Endothelial cell of umbilical vein (primary cell): ENCODE data around the gene IRF2BP2. TPM values are rescaled to one million over a fixed set of nuclear protein-coding genes. Genes with fewer than 3 reads are reported as not detected.

ENCODE experiments used
- BruUV-seq: library from RNA; stranded (reverse); fragments of 400-500 nt; replicated peaks from 2 replicates; lab custom pipeline; 2021; lab: Mats Ljungman, UMichigan
- CTCF ChIA-PET: fragments of 300-600, 350-600 bp; sonication (Branson Sonifier 250); formaldehyde crosslinking; loops from one replicate; lab custom pipeline; 2021; ENCODE audit warnings: antibody characterized with exemption, inconsistent platforms; lab: Charles Lee
- POLR2A ChIA-PET: fragments of 300-600, 350-600 bp; sonication (Branson Sonifier 250); formaldehyde crosslinking; loops from one replicate; lab custom pipeline; 2021; ENCODE audit warnings: antibody characterized with exemption, inconsistent platforms; lab: Charles Lee
- DNase-seq: peaks from one replicate; pipeline ENCODE4 v3.0.0-alpha.2; 2011; ENCODE audit warnings: low read depth, low spot score
- FAIRE-seq: peaks from 2 replicates; lab custom pipeline; 2011; peaks lifted over from hg19 to GRCh38; lab: Jason Lieb, UNC
- H2AFZ ChIP-seq: 2 replicates; pipeline ENCODE4 v1.6.0; 2012; ENCODE audit warnings: low read depth, low read length, control low read depth, inconsistent platforms
- H3K27ac ChIP-seq: 2 replicates; pipeline ENCODE4 v1.5.1; 2011; ENCODE audit warnings: low read depth, mild to moderate bottlenecking, control low read depth, low read length, moderate library complexity; ENCODE audit not compliant: insufficient read depth
- H3K27me3 ChIP-seq, 2 experiments: 2 replicates each; pipeline versions ENCODE4 v1.6.0 to v1.6.1; 2011; ENCODE audit warnings: low read length in 2 of 2, mixed read lengths in 1 of 2; ENCODE audit not compliant: control insufficient read depth in 2 of 2, insufficient read depth in 2 of 2
- H3K36me3 ChIP-seq, 2 experiments: 2 replicates in 1 of 2; 3 replicates in 1 of 2; pipeline ENCODE4 v1.5.1; 2011; ENCODE audit warnings: low read length in 2 of 2, mild to moderate bottlenecking in 1 of 2, moderate library complexity in 1 of 2; ENCODE audit not compliant: control insufficient read depth in 2 of 2, insufficient read depth in 2 of 2; ENCODE audit errors: extremely low read depth in 1 of 2
- H3K4me1 ChIP-seq: 3 replicates; pipeline ENCODE4 v1.5.1; 2011; ENCODE audit warnings: mild to moderate bottlenecking, low read length; ENCODE audit not compliant: control insufficient read depth, insufficient read depth; ENCODE audit errors: extremely low read depth
- H3K4me2 ChIP-seq: 2 replicates; pipeline ENCODE4 v1.6.1; 2011; ENCODE audit warnings: low read length, control low read depth, mixed read lengths; ENCODE audit not compliant: insufficient read depth
- H3K4me3 ChIP-seq, 3 experiments: fragments of 200-600 bp in 1 of 3; sonication (generic), shearing (Covaris generic) in 1 of 3; replicated peaks in 1 of 3; 2 replicates each; pipeline ENCODE4 v1.5.1; 2011 to 2016; ENCODE audit warnings: control low read depth in 3 of 3, low read length in 3 of 3, mild to moderate bottlenecking in 2 of 3, inconsistent platforms in 1 of 3, low read depth in 1 of 3, moderate library complexity in 1 of 3; ENCODE audit not compliant: insufficient read depth in 1 of 3
- H3K79me2 ChIP-seq: 2 replicates; pipeline ENCODE4 v1.6.0; 2012; ENCODE audit warnings: low read length, inconsistent platforms; ENCODE audit not compliant: control insufficient read depth, insufficient read depth
- H3K9ac ChIP-seq: replicated peaks from 2 replicates; pipeline ENCODE3; 2011; ENCODE audit warnings: low read length, control low read depth; ENCODE audit not compliant: insufficient read depth; ENCODE audit errors: extremely low read depth
- H3K9me1 ChIP-seq: replicated peaks from 3 replicates; pipeline ENCODE4 v1.6.0; 2011; ENCODE audit warnings: mild to moderate bottlenecking, low read length; ENCODE audit not compliant: control insufficient read depth, insufficient read depth; ENCODE audit errors: extremely low read depth
- H3K9me3 ChIP-seq: replicated peaks from 2 replicates; pipeline ENCODE4 v1.5.1; 2012; ENCODE audit warnings: low read length, inconsistent platforms; ENCODE audit not compliant: control insufficient read depth, insufficient read depth
- H4K20me1 ChIP-seq: replicated peaks from 2 replicates; pipeline ENCODE3; 2011; ENCODE audit warnings: mild to moderate bottlenecking, low read length; ENCODE audit not compliant: control insufficient read depth, insufficient read depth; ENCODE audit errors: extremely low read depth
- EZH2 ChIP-seq: IDR thresholded peaks from 2 replicates; pipeline ENCODE4 v1.6.1; 2012; ENCODE audit warnings: borderline replicate concordance, low read depth, mild to moderate bottlenecking, moderate library complexity, low read length, inconsistent platforms; ENCODE audit not compliant: severe bottlenecking
- JUN ChIP-seq: IDR thresholded peaks from 2 replicates; pipeline ENCODE4 v1.6.1; 2011; ENCODE audit warnings: borderline replicate concordance, low read depth; ENCODE audit not compliant: insufficient read length, insufficient read depth
- POLR2A ChIP-seq: IDR thresholded peaks from 2 replicates; pipeline ENCODE4 v1.6.1; 2012; ENCODE audit warnings: low read depth, mild to moderate bottlenecking, control low read depth, low read length
- POLR2AphosphoS5 ChIP-seq: IDR thresholded peaks from 2 replicates; pipeline ENCODE4 v1.6.1; 2012; ENCODE audit warnings: low read depth, mild to moderate bottlenecking, control low read depth, low read length, moderate library complexity; ENCODE audit not compliant: insufficient read depth
- dilution Hi-C: fragments of 300-500 bp; cut with MboI; formaldehyde crosslinking; loops from one replicate; pipeline ENCODE4 v1.15.0; 2019; ENCODE audit warnings: low sequenced_read_pairs; ENCODE audit not compliant: extremely low pct_ligation_motif_present
- intact Hi-C: fragments of 100-400 bp; cut with micrococcal nuclease; formaldehyde crosslinking; loops from one replicate; pipeline ENCODE4 v1.10.0; 2022
- polyA plus RNA-seq, 4 experiments: library from polyadenylated mRNA; depleted of rRNA in 3 of 4; stranded (reverse) in 3 of 4; unstranded in 1 of 4; fragments of >200 nt; gene quantifications; 2 replicates each; pipeline versions ENCODE4 v1.2.1 to v1.2.3, GENCODE V29; 2011 to 2012; ENCODE audit warnings: missing spikeins in 1 of 4
- total RNA-seq: library from RNA; stranded (reverse); gene quantifications from 2 replicates; pipeline ENCODE4 v1.2.3, GENCODE V29; 2021
- TF ChIP-seq, protein P1 (sequence below): IDR thresholded peaks from 2 replicates; pipeline ENCODE4 v1.6.1; 2011; ENCODE audit not compliant: insufficient read depth, insufficient read length
- TF ChIP-seq, protein P2 (sequence below), 2 donors: IDR thresholded peaks; 1 replicate in 1 of 2; 2 replicates in 1 of 2; pipeline ENCODE4 v1.5.1; 2011; ENCODE audit warnings: low read length in 2 of 2, mild to moderate bottlenecking in 2 of 2, moderate library complexity in 2 of 2, control low read depth in 1 of 2, inconsistent platforms in 1 of 2, low read depth in 1 of 2; ENCODE audit not compliant: insufficient read depth in 1 of 2; ENCODE audit errors: extremely low read depth in 1 of 2

IRF2BP2 gene
- total and polyA plus RNA-seq, 2 donors (not counting 3 experiments of a cell fraction or from before 2014, with no cell fraction given) = 66.6 to 109 TPM

DNA sequence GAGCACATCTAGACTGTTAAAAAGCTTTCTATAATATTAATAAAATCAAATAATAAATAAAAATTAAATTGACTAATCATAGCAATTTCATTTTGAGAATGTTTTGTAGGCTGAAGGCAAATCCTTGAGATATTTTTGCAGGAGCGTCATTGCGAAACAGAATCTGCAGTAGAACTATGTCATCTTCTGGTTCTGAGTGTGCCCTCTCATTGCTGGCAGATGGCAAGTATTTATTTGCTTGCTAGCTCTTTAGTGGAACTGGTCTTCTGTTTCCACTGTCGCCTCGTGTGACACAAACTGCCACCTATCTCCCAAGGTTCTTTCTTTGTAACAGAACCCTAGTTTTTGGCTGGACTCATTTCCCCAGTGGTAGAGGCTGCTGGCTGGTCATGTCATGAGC lies 19.0 kb upstream of the IRF2BP2 start:
- intact Hi-C loops = no loop called here
- no peak overlapping the region for H2AFZ ChIP-seq
- no peaks in the 10 kb centered on the region for H3K79me2 ChIP-seq
- POLR2A ChIA-PET = interaction anchor here (0.8 kb wide), 1 partner anchor 17 kb away, joined by 3 read pairs; no protein-coding TSS in a partner anchor
- H3K4me2 ChIP-seq = no peak overlapping the region
- no peaks in the 10 kb centered on the region for H3K36me3 ChIP-seq
- CTCF ChIA-PET = interaction anchor here (1.4 kb wide), 1 partner anchor 17 kb away, joined by 4 read pairs; no protein-coding TSS in a partner anchor
- H3K9me1 ChIP-seq = no peaks in the 10 kb centered on the region
- BruUV-seq = no TSS peak
- no peaks in the 10 kb centered on the region for H3K9me3 ChIP-seq
- dilution Hi-C loops = no loop called here
- no peak overlapping the region for H3K9ac ChIP-seq
- no peak overlapping the region for H3K27ac ChIP-seq
- H3K27me3 ChIP-seq = no peaks in the 10 kb centered on the region
- peaks cover 38% of the 10 kb centered on the region for H3K4me1 ChIP-seq
- H3K4me3 ChIP-seq = no peak overlapping the region
- DNase-seq (no peak), FAIRE-seq (no peak)
- no peaks in the 10 kb centered on the region for H4K20me1 ChIP-seq
- TF ChIP-seq EZH2 (no peak), JUN (no peak), POLR2AphosphoS5 (no peak), POLR2A (no peak)
- TF ChIP-seq, protein P1, sequence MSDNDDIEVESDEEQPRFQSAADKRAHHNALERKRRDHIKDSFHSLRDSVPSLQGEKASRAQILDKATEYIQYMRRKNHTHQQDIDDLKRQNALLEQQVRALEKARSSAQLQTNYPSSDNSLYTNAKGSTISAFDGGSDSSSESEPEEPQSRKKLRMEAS = no peak
- TF ChIP-seq, protein P2, sequence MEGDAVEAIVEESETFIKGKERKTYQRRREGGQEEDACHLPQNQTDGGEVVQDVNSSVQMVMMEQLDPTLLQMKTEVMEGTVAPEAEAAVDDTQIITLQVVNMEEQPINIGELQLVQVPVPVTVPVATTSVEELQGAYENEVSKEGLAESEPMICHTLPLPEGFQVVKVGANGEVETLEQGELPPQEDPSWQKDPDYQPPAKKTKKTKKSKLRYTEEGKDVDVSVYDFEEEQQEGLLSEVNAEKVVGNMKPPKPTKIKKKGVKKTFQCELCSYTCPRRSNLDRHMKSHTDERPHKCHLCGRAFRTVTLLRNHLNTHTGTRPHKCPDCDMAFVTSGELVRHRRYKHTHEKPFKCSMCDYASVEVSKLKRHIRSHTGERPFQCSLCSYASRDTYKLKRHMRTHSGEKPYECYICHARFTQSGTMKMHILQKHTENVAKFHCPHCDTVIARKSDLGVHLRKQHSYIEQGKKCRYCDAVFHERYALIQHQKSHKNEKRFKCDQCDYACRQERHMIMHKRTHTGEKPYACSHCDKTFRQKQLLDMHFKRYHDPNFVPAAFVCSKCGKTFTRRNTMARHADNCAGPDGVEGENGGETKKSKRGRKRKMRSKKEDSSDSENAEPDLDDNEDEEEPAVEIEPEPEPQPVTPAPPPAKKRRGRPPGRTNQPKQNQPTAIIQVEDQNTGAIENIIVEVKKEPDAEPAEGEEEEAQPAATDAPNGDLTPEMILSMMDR (IDR thresholded peaks at IDR 0.05; ENCODE audit: extremely low read depth in 1 of 2, insufficient read depth in 1 of 2, low read depth in 1 of 2, low read length in 2 of 2) = no peak
